GM12878 (cell line): ENCODE measurements around the gene MAN2B1. TPM values are rescaled to one million over a fixed set of nuclear protein-coding genes. Genes with fewer than 3 reads are reported as not detected.
"Not testable (repeated sequence)": the region's sequence is repeated elsewhere in the genome, so short reads cannot be mapped to it uniquely, and the experiment has no call there.

Experiments
- ATAC-seq: fragments of 200-7000 bp; cut with Tn5 transposase; 3 replicates; pipeline ENCODE4 v1.9.1; 2020; ENCODE audit warnings: mild to moderate bottlenecking, moderate library complexity
- BruUV-seq: library from RNA; stranded (reverse); fragments of 400-500 nt; replicated peaks from 2 replicates; lab custom pipeline; 2021; lab: Mats Ljungman, UMichigan
- CTCF ChIA-PET: fragments of 300-600 bp; sonication (Branson Sonifier 250); formaldehyde crosslinking; extraction: SDS; loops from one replicate; lab custom pipeline; 2021; ENCODE audit warnings: inconsistent platforms; lab: Yijun Ruan, JAX
- POLR2A ChIA-PET: fragments of 350-600 bp; formaldehyde crosslinking; extraction: SDS; loops from one replicate; lab custom pipeline; 2021; ENCODE audit warnings: inconsistent platforms; lab: Charles Lee
- RAD21 ChIA-PET: fragments of 300-600 bp; sonication (Branson Sonifier 250); formaldehyde crosslinking; loops from one replicate; lab custom pipeline; 2023; ENCODE audit warnings: antibody characterized with exemption; ENCODE audit not compliant: unreplicated experiment; lab: Charles Lee
- SMC1A ChIA-PET: fragments of 300-600 bp; sonication (Branson Sonifier 250); formaldehyde crosslinking; loops from one replicate; lab custom pipeline; 2023; ENCODE audit not compliant: unreplicated experiment, uncharacterized antibody; lab: Charles Lee
- DNase-seq: peaks from one replicate; pipeline ENCODE4 v3.0.0-alpha.2; 2011; ENCODE audit warnings: low read depth, low spot score
- FAIRE-seq: peaks from 3 replicates; lab custom pipeline; 2011; peaks lifted over from hg19 to GRCh38; lab: Jason Lieb, UNC
- H2AFZ ChIP-seq: 2 replicates; pipeline ENCODE4 v1.6.0; 2011; ENCODE audit warnings: low read depth, low read length, control low read depth; ENCODE audit not compliant: control insufficient read depth
- H3K27ac ChIP-seq: 2 replicates; pipeline ENCODE4 v1.5.1; 2011; ENCODE audit warnings: control low read depth; ENCODE audit not compliant: control insufficient read depth, insufficient read depth
- H3K27me3 ChIP-seq, 2 experiments: replicated peaks in 1 of 2; 2 replicates each; pipeline versions ENCODE4 v1.6.0 to v1.6.1; 2011; ENCODE audit warnings: low read length in 1 of 2; ENCODE audit not compliant: control insufficient read depth in 2 of 2, insufficient read depth in 2 of 2
- H3K36me3 ChIP-seq, 2 experiments: 2 replicates each; pipeline ENCODE4 v1.5.1; 2011; ENCODE audit warnings: low read length in 1 of 2; ENCODE audit not compliant: control insufficient read depth in 2 of 2, insufficient read depth in 2 of 2
- H3K4me1 ChIP-seq: 2 replicates; pipeline ENCODE4 v1.6.1; 2011; ENCODE audit warnings: mild to moderate bottlenecking, low read length, moderate library complexity, mixed read lengths; ENCODE audit not compliant: control insufficient read depth, insufficient read depth
- H3K4me2 ChIP-seq: 2 replicates; pipeline ENCODE4 v1.6.0; 2011; ENCODE audit warnings: control low read depth; ENCODE audit not compliant: control insufficient read depth, insufficient read depth
- H3K4me3 ChIP-seq: fragments of 200-600 bp; sonication (generic); 2 replicates; pipeline ENCODE4 v1.5.1; 2016
- H3K79me2 ChIP-seq: 2 replicates; pipeline ENCODE4 v1.6.0; 2011; ENCODE audit warnings: low read length; ENCODE audit not compliant: control insufficient read depth, insufficient read depth
- H3K9ac ChIP-seq: 2 replicates; pipeline ENCODE4 v1.8.0; 2011; ENCODE audit warnings: low read length, control low read depth, mixed read lengths; ENCODE audit not compliant: control insufficient read depth, insufficient read depth
- H3K9me3 ChIP-seq: replicated peaks from 3 replicates; pipeline ENCODE4 v1.5.1; 2011; ENCODE audit warnings: mild to moderate bottlenecking, low read length; ENCODE audit not compliant: control insufficient read depth, insufficient read depth
- H4K20me1 ChIP-seq: 2 replicates; pipeline ENCODE4 v1.6.0; 2011; ENCODE audit not compliant: control insufficient read depth, insufficient read depth
- ETV6 ChIP-seq, 2 experiments: fragments of 450-650 bp in 1 of 2; IDR thresholded peaks in 1 of 2; conservative IDR thresholded peaks in 1 of 2; 2 replicates each; pipeline ENCODE4 v1.6.1; 2014; ENCODE audit warnings: antibody characterized with exemption in 1 of 2, borderline replicate concordance in 1 of 2, low read depth in 1 of 2, mild to moderate bottlenecking in 1 of 2, moderate library complexity in 1 of 2
- KAT2A ChIP-seq: conservative IDR thresholded peaks from 2 replicates; pipeline ENCODE4 v1.6.1; 2011; ENCODE audit warnings: low read depth, low read length; ENCODE audit not compliant: control insufficient read depth
- PAX8 ChIP-seq: fragments of 450-650 bp; IDR thresholded peaks from 2 replicates; pipeline ENCODE4 v1.6.1; 2017; ENCODE audit warnings: mild to moderate bottlenecking, moderate library complexity
- RELA ChIP-seq: fragments of 450-650 bp; IDR thresholded peaks from 2 replicates; pipeline ENCODE4 v1.8.0; 2014; ENCODE audit warnings: borderline replicate concordance; ENCODE audit not compliant: partially characterized antibody
- SIN3A ChIP-seq: IDR thresholded peaks from 2 replicates; pipeline ENCODE4 v1.6.1; 2012; ENCODE audit warnings: low read depth, low read length, improper control_type of control experiment
- SMAD1 ChIP-seq: fragments of 450-650 bp; IDR thresholded peaks from 2 replicates; pipeline ENCODE4 v1.6.1; 2018; ENCODE audit warnings: mild to moderate bottlenecking, low read depth; ENCODE audit not compliant: partially characterized antibody
- ZBED1 ChIP-seq: IDR thresholded peaks from 2 replicates; pipeline ENCODE4 v1.6.1; 2016; ENCODE audit warnings: borderline replicate concordance
- WGBS: methylation state at CpG from one replicate; pipeline ENCODE4 v1.1.6; 2016; ENCODE audit warnings: low lambda C conversion rate; ENCODE audit not compliant: insufficient replicate concordance, insufficient coverage; ENCODE audit errors: missing lambda C conversion rate; 5-methylcytosine and 5-hydroxymethylcytosine counted together
- in situ Hi-C: fragments of 300-500 bp; cut with MboI; formaldehyde crosslinking; loops from 9 replicates; pipeline ENCODE4 v1.14.3; 2018; ENCODE audit warnings: mixed read lengths
- intact Hi-C: fragments of 100-400 bp; cut with micrococcal nuclease; formaldehyde crosslinking; loops from one replicate; pipeline ENCODE4 v1.14.2; 2022; ENCODE audit not compliant: unreplicated experiment
- polyA plus RNA-seq, 11 experiments: library from polyadenylated mRNA; depleted of rRNA in 4 of 11; unstranded in 6 of 11; stranded (reverse) in 5 of 11; fragments of >200 nt; fragmentation: Nextera tagmentation in 4 of 11; fragmentation: Illumina TruSeq in 1 of 11; extraction: Ambion mirVana in 4 of 11; extraction: Trizol in 1 of 11; gene quantifications; 1 replicate in 1 of 11; 2 replicates in 10 of 11; pipeline versions ENCODE4 v1.2.1 to v1.2.3, GENCODE V29; 2011 to 2016; ENCODE audit warnings: inconsistent platforms in 2 of 11, missing spikeins in 2 of 11, low read depth in 1 of 11
- total RNA-seq, 4 experiments: library from RNA; depleted of rRNA in 3 of 4; stranded (reverse); fragments of >200 nt in 3 of 4; fragmentation: Illumina TruSeq in 1 of 4; extraction: Trizol in 1 of 4; gene quantifications; 2 replicates each; pipeline versions ENCODE4 v1.2.1 to v1.2.3, GENCODE V29; 2013 to 2021
- TF ChIP-seq, protein P1 (sequence below): fragments of 450-650 bp; IDR thresholded peaks from 2 replicates; pipeline ENCODE4 v1.6.1; 2017; ENCODE audit warnings: mild to moderate bottlenecking

Gene MAN2B1
- total and polyA plus RNA-seq, 10 of the 15 experiments (the other 5 are each of a cell fraction or from before 2014, with no cell fraction given) = 7.6 to 224 (median 81.4) TPM

DNA sequence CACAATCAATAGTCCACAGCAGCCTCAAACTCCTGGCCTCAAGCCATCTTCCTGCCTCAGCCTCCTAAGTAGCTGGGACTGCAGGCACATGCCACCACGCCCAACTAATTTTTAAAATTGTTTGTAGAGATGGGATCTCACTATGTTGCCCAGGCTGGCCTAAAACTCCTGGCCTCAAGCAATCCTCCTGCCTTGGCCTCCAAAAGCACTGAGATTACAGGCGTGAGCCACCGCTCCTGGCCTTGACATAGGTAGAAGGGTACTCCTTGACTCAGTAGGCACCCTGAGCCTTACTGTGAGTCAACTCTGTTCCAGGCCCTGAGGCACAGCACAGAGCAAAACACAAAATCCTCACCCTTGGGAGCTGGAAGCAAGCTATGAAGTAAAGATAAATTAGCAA, 49.4 kb upstream of the MAN2B1 start:
- H3K9me3 ChIP-seq = no peaks in the 10 kb centered on the region
- ATAC-seq (no peak), DNase-seq (no peak), FAIRE-seq (no peak)
- H3K36me3 ChIP-seq = peaks cover 21 to 34% of the 10 kb centered on the region in 2 experiments
- RAD21 ChIA-PET = interaction anchor here (0.6 to 2.2 kb wide), 3 partner anchors 44 to 249 kb away, joined by 3 to 7 read pairs (median 3); no protein-coding TSS in a partner anchor
- CTCF ChIA-PET = interaction anchor here (1.2 to 3.2 kb wide), 6 partner anchors 17 to 132 kb away, joined by 4 to 27 read pairs (median 14); partner anchors contain the start of gene TRIR
- no TSS peak for BruUV-seq
- no peak overlapping the region for H3K9ac ChIP-seq
- 100% methylated on average over 3 of the region's 3 CpGs for WGBS
- intact Hi-C loops = no loop called here
- H3K4me2 ChIP-seq = no peak overlapping the region
- 0 out of 2 replicates have a peak, but pooled peaks cover 4% of the 10 kb centered on the region for H3K4me1 ChIP-seq
- H2AFZ ChIP-seq = no peak overlapping the region
- in situ Hi-C loops = no loop called here
- H3K79me2 ChIP-seq = peaks cover 26% of the 10 kb centered on the region
- H3K27me3 ChIP-seq = no peaks in the 10 kb centered on the region
- SMC1A ChIA-PET = no interaction called here
- POLR2A ChIA-PET = interaction anchor here (0.7 to 0.8 kb wide), 2 partner anchors 39 to 128 kb away, joined by 3 to 5 read pairs; no protein-coding TSS in a partner anchor
- H4K20me1 ChIP-seq = no peaks in the 10 kb centered on the region; the same call in 1 of the 2 replicates
- TF ChIP-seq SMAD1 (no peak), KAT2A (no peak)
- H3K27ac ChIP-seq = no peak overlapping the region
- H3K4me3 ChIP-seq = no peak overlapping the region

DNA sequence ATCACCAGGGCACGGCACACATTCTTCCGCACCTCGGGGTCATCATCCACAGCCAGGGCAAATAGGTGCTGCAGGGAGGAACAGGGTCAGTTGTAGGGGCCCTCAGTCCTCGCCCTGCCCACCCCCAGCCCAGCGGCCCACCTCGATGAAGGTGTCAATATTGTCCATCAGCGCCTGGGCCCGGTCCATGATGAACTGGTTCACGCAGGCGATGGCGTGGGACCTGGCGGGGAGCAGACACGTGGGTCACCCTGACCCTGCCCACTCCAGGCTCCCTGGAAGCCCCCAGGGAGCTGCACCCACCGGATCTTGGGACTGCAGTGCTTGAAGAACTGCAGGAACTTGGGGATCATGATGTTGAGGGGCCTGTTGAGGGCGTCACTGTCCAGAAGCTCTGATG, 48.6 kb upstream of the MAN2B1 start:
- FAIRE-seq (no peak), DNase-seq (no peak), ATAC-seq (no peak)
- no peak overlapping the region for H3K4me2 ChIP-seq
- H3K27ac ChIP-seq = no peak overlapping the region
- no peaks in the 10 kb centered on the region for H3K4me1 ChIP-seq
- BruUV-seq = no TSS peak
- peaks cover 18% of the 10 kb centered on the region for H3K79me2 ChIP-seq
- 99% methylated on average over 15 of the region's 15 CpGs for WGBS
- H3K27me3 ChIP-seq = no peaks in the 10 kb centered on the region
- H3K36me3 ChIP-seq = peaks cover 24 to 39% of the 10 kb centered on the region in 2 experiments
- no peak overlapping the region for H2AFZ ChIP-seq
- H4K20me1 ChIP-seq = no peaks in the 10 kb centered on the region
- intact Hi-C loops = no loop called here
- TF ChIP-seq ETV6 (conservative IDR thresholded peaks at IDR 0.05 in 1 of 2, IDR thresholded peaks at IDR 0.05 in 1 of 2; ENCODE audit: borderline replicate concordance in 1 of 2, low read depth in 1 of 2) = no peak
- no peak for TF ChIP-seq SIN3A
- no peak for TF ChIP-seq ZBED1
- TF ChIP-seq PAX8 = no peak
- TF ChIP-seq, protein P1, sequence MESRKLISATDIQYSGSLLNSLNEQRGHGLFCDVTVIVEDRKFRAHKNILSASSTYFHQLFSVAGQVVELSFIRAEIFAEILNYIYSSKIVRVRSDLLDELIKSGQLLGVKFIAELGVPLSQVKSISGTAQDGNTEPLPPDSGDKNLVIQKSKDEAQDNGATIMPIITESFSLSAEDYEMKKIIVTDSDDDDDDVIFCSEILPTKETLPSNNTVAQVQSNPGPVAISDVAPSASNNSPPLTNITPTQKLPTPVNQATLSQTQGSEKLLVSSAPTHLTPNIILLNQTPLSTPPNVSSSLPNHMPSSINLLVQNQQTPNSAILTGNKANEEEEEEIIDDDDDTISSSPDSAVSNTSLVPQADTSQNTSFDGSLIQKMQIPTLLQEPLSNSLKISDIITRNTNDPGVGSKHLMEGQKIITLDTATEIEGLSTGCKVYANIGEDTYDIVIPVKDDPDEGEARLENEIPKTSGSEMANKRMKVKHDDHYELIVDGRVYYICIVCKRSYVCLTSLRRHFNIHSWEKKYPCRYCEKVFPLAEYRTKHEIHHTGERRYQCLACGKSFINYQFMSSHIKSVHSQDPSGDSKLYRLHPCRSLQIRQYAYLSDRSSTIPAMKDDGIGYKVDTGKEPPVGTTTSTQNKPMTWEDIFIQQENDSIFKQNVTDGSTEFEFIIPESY = no peak
- no peak for TF ChIP-seq RELA
- RAD21 ChIA-PET = no interaction called here
- POLR2A ChIA-PET = no interaction called here
- H3K9ac ChIP-seq = no peak overlapping the region
- CTCF ChIA-PET = interaction anchor here (2.6 to 3.0 kb wide), 2 partner anchors 40 to 43 kb away, joined by 15 to 27 read pairs; no protein-coding TSS in a partner anchor
- H3K9me3 ChIP-seq = no peaks in the 10 kb centered on the region
- H3K4me3 ChIP-seq = no peak overlapping the region
- in situ Hi-C loops = no loop called here
- SMC1A ChIA-PET = no interaction called here

DNA sequence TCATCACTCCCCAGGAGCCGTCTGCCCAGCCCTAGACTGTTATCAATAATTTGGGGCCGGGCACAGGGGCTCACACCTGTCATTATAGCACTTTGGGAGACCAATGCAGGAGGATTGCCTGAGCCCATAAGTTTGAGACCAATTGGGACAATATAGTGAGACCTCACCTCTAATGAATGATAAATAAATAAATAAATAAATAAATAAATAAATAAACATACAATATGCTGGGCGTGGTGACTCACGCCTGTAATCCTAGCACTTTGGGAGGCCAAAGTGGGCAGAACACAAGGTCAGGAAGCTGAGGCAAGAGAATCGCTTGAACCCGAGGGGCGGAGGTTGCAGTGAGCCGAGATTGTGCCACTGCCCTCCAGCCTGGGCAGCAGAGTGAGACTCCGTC, 46.8 kb upstream of the MAN2B1 start:
- SMC1A ChIA-PET, POLR2A ChIA-PET, H3K4me2 ChIP-seq, intact Hi-C loops, H3K4me1 ChIP-seq, H4K20me1 ChIP-seq, H3K9ac ChIP-seq, H3K79me2 ChIP-seq, H3K27me3 ChIP-seq, BruUV-seq, ATAC-seq, H3K27ac ChIP-seq, H3K9me3 ChIP-seq, H3K4me3 ChIP-seq, DNase-seq, H2AFZ ChIP-seq, in situ Hi-C loops, FAIRE-seq: not testable (repeated sequence)
- ChIA-PET RAD21 (interaction anchor here (0.9 kb wide), 1 partner anchor 11 kb away, joined by 3 read pairs; the partner anchor contains the start of gene TNPO2), CTCF (interaction anchor here (0.7 to 1.1 kb wide), 2 partner anchors 45 to 218 kb away, joined by 3 to 4 read pairs; no protein-coding TSS in a partner anchor)
- peaks cover 26 to 31% of the 10 kb centered on the region in 2 experiments for H3K36me3 ChIP-seq
- 97% methylated on average over 9 of the region's 9 CpGs for WGBS
